A549 (cell line): Measurements from ENCODE around the gene MORC3.

Source experiments
- CBX8 ChIP-seq: fragments of 200-600 bp; sonication (generic); IDR thresholded peaks from 2 replicates; pipeline ENCODE4 v1.6.1; 2016
- CHD4 ChIP-seq: fragments of 200-600 bp; sonication (generic); IDR thresholded peaks from 2 replicates; pipeline ENCODE4 v1.6.1; 2016; ENCODE audit warnings: antibody characterized with exemption, mild to moderate bottlenecking, borderline replicate concordance
- CTCF ChIP-seq: fragments of >200 bp; sonication (Bioruptor Twin); formaldehyde crosslinking; IDR thresholded peaks from 3 replicates; pipeline ENCODE4 v1.5.1; 2016
- EP300 ChIP-seq, 2 experiments: fragments of >200 bp; sonication (Bioruptor Twin); formaldehyde crosslinking; IDR thresholded peaks; 2 replicates in 1 of 2; 3 replicates in 1 of 2; pipeline ENCODE4 v1.6.1; 2016 to 2017
- FOSB ChIP-seq: fragments of 250-450 bp; sonication (Bioruptor Pico); IDR thresholded peaks from 2 replicates; pipeline ENCODE4 v1.5.0; 2020; ENCODE audit warnings: mild to moderate bottlenecking, moderate library complexity
- MAX ChIP-seq: IDR thresholded peaks from 2 replicates; pipeline ENCODE4 v1.6.1; 2012
- MAZ ChIP-seq: fragments of 150-350 bp; IDR thresholded peaks from 2 replicates; pipeline ENCODE4 v1.6.1; 2014; ENCODE audit warnings: antibody characterized with exemption, low read depth, low read length, borderline replicate concordance
- MYC ChIP-seq: IDR thresholded peaks from 2 replicates; pipeline ENCODE4 v1.6.1; 2012; ENCODE audit warnings: mild to moderate bottlenecking, inconsistent platforms, low read length, improper control_type of control experiment, borderline replicate concordance
- PHF8 ChIP-seq: fragments of 200-600 bp; sonication (generic); IDR thresholded peaks from 2 replicates; pipeline ENCODE4 v1.6.1; 2016; ENCODE audit warnings: low read depth, mild to moderate bottlenecking, antibody characterized with exemption, moderate library complexity, borderline replicate concordance
- POLR2A ChIP-seq: IDR thresholded peaks from 2 replicates; pipeline ENCODE4 v1.6.1; 2012; ENCODE audit warnings: mild to moderate bottlenecking, low read length
- REST ChIP-seq: fragments of 200-600 bp; sonication (generic); IDR thresholded peaks from 2 replicates; pipeline ENCODE4 v1.6.1; 2016; ENCODE audit warnings: antibody characterized with exemption, mild to moderate bottlenecking, moderate library complexity
- TP53 ChIP-seq: fragments of 250-450 bp; sonication (Bioruptor Pico); IDR thresholded peaks from 2 replicates; pipeline ENCODE4 v1.5.0; 2021; ENCODE audit warnings: mild to moderate bottlenecking, moderate library complexity
- ZFP36 ChIP-seq: fragments of 450-650 bp; IDR thresholded peaks from 2 replicates; pipeline ENCODE4 v1.6.1; 2014; ENCODE audit warnings: borderline replicate concordance; ENCODE audit not compliant: partially characterized antibody

GRCh38 chr21:36350282-36350910, 30.4 kb downstream of the MORC3 start:
- TF ChIP-seq POLR2A = no peak
- no peak for TF ChIP-seq CBX8
- no peak for TF ChIP-seq TP53 (CRISPR knock-in tag)
- no peak for TF ChIP-seq CTCF
- TF ChIP-seq CHD4 = no peak
- no peak for TF ChIP-seq REST
- no peak for TF ChIP-seq EP300 (IDR thresholded peaks at IDR 0.05)
- no peak for TF ChIP-seq MYC
- no peak for TF ChIP-seq MAX
- no peak for TF ChIP-seq PHF8
- no peak for TF ChIP-seq ZFP36
- no peak for TF ChIP-seq FOSB
- no peak for TF ChIP-seq MAZ
